WI38 (cell line): ENCODE data around the gene IWS1.

ENCODE experiments used
- H3K4me3 ChIP-seq: 2 replicates; pipeline ENCODE4 v1.5.1; 2011; ENCODE audit warnings: low read depth, mild to moderate bottlenecking, control low read depth, low read length
- TF ChIP-seq, protein P1 (sequence below): IDR thresholded peaks from 2 replicates; pipeline ENCODE4 v1.5.1; 2012; ENCODE audit warnings: low read depth, mild to moderate bottlenecking, control low read depth, low read length

IWS1 gene

GRCh38 chr2:127559454-127559853, 33.2 kb upstream of the IWS1 start:
- TF ChIP-seq, protein P1, sequence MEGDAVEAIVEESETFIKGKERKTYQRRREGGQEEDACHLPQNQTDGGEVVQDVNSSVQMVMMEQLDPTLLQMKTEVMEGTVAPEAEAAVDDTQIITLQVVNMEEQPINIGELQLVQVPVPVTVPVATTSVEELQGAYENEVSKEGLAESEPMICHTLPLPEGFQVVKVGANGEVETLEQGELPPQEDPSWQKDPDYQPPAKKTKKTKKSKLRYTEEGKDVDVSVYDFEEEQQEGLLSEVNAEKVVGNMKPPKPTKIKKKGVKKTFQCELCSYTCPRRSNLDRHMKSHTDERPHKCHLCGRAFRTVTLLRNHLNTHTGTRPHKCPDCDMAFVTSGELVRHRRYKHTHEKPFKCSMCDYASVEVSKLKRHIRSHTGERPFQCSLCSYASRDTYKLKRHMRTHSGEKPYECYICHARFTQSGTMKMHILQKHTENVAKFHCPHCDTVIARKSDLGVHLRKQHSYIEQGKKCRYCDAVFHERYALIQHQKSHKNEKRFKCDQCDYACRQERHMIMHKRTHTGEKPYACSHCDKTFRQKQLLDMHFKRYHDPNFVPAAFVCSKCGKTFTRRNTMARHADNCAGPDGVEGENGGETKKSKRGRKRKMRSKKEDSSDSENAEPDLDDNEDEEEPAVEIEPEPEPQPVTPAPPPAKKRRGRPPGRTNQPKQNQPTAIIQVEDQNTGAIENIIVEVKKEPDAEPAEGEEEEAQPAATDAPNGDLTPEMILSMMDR = no peak
- no peak overlapping the region for H3K4me3 ChIP-seq

DNA sequence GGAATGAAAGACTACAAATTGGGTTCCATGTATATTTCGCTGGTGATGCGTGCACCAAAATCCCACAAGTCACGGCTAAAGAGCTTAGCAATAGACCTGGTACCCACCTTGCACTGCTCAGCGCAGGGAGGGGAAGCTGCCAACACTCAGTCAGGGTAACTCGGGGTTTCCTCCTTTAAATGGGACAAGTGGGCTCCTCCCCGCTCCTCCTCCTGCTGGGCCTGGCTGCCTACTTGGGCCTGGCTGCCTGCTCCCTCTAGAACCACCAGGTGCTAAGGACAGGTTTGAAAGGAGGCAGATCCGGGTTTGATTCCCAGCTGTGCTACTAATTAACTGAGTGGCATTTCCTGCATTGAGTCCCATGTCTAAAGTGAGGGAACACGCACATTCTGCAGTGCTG, 32.6 kb upstream of the IWS1 start:
- TF ChIP-seq, protein P1 = no peak
- H3K4me3 ChIP-seq = no peak overlapping the region

GRCh38 chr2:127552846-127553245, 26.6 kb upstream of the IWS1 start:
- TF ChIP-seq, protein P1 = no peak

DNA sequence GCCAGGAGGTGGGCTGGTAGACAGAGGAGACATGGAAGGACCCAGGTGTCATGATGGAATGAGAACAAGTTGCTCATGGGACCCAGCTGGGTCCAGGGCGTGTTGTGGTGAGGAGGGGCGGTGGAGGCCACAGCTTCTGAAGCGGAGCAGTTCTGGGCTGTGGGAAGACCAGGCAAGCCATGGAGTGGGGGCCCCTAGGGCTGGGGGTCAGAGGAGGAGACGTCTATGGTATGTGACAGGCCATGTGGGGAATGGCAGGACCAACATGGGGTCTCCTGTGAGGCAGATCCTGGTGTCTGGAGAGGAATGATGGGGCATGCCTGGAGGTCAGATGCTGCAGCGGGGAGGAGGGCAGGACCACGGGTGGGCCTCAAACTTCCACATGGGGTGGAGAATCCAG, 26.0 kb upstream of the IWS1 start:
- TF ChIP-seq, protein P1 = no peak

More at GRCh38 chr2:127552846-127553245, 26.6 kb upstream of the IWS1 start:
- no peak overlapping the region for H3K4me3 ChIP-seq

GRCh38 chr2:127551221-127551930, 25.1 kb upstream of the IWS1 start:
- no peak overlapping the region for H3K4me3 ChIP-seq
- TF ChIP-seq, protein P1 = no peak

More for the DNA sequence above, 26.0 kb upstream of the IWS1 start:
- H3K4me3 ChIP-seq = no peak overlapping the region

- TF ChIP-seq, protein P1 = no peak
- no peak overlapping the region for H3K4me3 ChIP-seq
These were observed 20.5 kb upstream of the IWS1 start for GRCh38 chr2:127546797-127547196.

GRCh38 chr2:127545796-127546195, 19.5 kb upstream of the IWS1 start:
- TF ChIP-seq, protein P1 = no peak
- H3K4me3 ChIP-seq = no peak overlapping the region
